Right lobe of liver (tissue), 6 donors: ENCODE measurements around the gene HIPK1. TPM values are rescaled to one million over a fixed set of nuclear protein-coding genes. Genes with fewer than 3 reads are reported as not detected.

ENCODE experiments used
- ATAC-seq, 4 donors: fragments of 200-7000 bp; cut with Tn5 transposase; one replicate each; pipeline ENCODE4 v1.9.1; 2020; ENCODE audit warnings: mild to moderate bottlenecking in 4 of 4, moderate library complexity in 4 of 4
- DNase-seq, 3 donors: peaks; one replicate each; pipeline ENCODE4 v3.0.0-alpha.2; 2020
- H3K27ac ChIP-seq, 3 donors: fragments of 200-600 bp; one replicate each; pipeline ENCODE4 v1.8.0; 2022
- H3K27me3 ChIP-seq, 2 donors: fragments of 200-600 bp; one replicate each; pipeline ENCODE4 v1.8.0; 2022
- H3K36me3 ChIP-seq, 4 donors: fragments of 200-600 bp; sonication (generic) in 1 of 4; one replicate each; pipeline versions ENCODE4 v1.5.1 to v1.8.0; 2017 to 2022; ENCODE audit warnings: control low read depth in 1 of 4
- H3K4me1 ChIP-seq, 4 donors: fragments of 200-600 bp; sonication (generic) in 1 of 4; one replicate each; pipeline versions ENCODE4 v1.5.1 to v1.8.0; 2017 to 2022; ENCODE audit warnings: control low read depth in 1 of 4
- H3K4me3 ChIP-seq, 3 donors: fragments of 200-600 bp; one replicate each; pipeline ENCODE4 v1.8.0; 2022
- H3K9me3 ChIP-seq, 4 donors: fragments of 200-600 bp; sonication (generic) in 1 of 4; one replicate each; pipeline versions ENCODE4 v1.5.1 to v1.8.0; 2017 to 2022; ENCODE audit warnings: control low read depth in 1 of 4
- CTCF ChIP-seq, 4 donors: fragments of 200-600 bp in 3 of 4; fragments of 450-650 bp in 1 of 4; IDR thresholded peaks; one replicate each; pipeline versions ENCODE4 v1.5.1 to v1.8.0; 2016 to 2022; ENCODE audit warnings: antibody characterized with exemption in 4 of 4, mild to moderate bottlenecking in 2 of 4
- POLR2A ChIP-seq: fragments of 450-650 bp; IDR thresholded peaks from one replicate; pipeline ENCODE4 v1.6.1; 2017; ENCODE audit warnings: antibody characterized with exemption, mild to moderate bottlenecking
- WGBS: methylation state at CpG from one replicate; pipeline ENCODE4 v1.1.6; 2018; ENCODE audit warnings: low coverage, low lambda C conversion rate; ENCODE audit not compliant: insufficient coverage; ENCODE audit errors: missing lambda C conversion rate; 5-methylcytosine and 5-hydroxymethylcytosine counted together
- intact Hi-C, 2 donors: fragments of 100-400 bp; cut with DNase I; formaldehyde crosslinking; loops; one replicate each; pipeline versions ENCODE4 v1.11.2 to v1.14.1; 2022
- total RNA-seq, 6 experiments: library from RNA; depleted of rRNA in 2 of 6; stranded (reverse); fragments of >200 nt in 2 of 6; fragmentation: NEBNext Ultra II Directional in 3 of 6; extraction: Animal tissue kit (Norgen Biotek cat#: 25700) in 3 of 6; gene quantifications; one replicate each; pipeline versions ENCODE4 v1.1.0 to v1.2.4, GENCODE V29; 2016 to 2023
- donor health status: DM: no; HTN: yes; CAD: no.
- donor health status: DM: no; HTN: no; CAD: no.
- donor health status: DM: no; HTN: no; CAD: no.
- donor health status: DM: no; HTN: yes; CAD: no.
- donor health status: DM: no; HTN: yes; CAD: no.

The HIPK1 gene
- total RNA-seq, 6 experiments from 2014 or later = 19.0 to 29.6 (median 23.5) TPM

GRCh38 chr1:113972954-113973353, 43.8 kb downstream of the HIPK1 start:
- no peak for TF ChIP-seq POLR2A
- no peak for TF ChIP-seq CTCF (IDR thresholded peaks at IDR 0.05)
- Histone ChIP-seq H3K36me3 (peaks cover 0 to 64% (median 33%) of the 10 kb centered on the region in 4 donors), H3K9me3 (no peaks in the 10 kb centered on the region), H3K4me3 (no peak overlapping the region), H3K4me1 (no peaks in the 10 kb centered on the region), H3K27ac (no peak overlapping the region), H3K27me3 (no peaks in the 10 kb centered on the region)
- no peak for DNase-seq
- ATAC-seq = peak in 1 of 4 donors; percentile 33
- WGBS = no CpG with 5 or more reads among the region's 9 CpGs
- intact Hi-C loops = no loop called here

GRCh38 chr1:113975211-113975895, 46.2 kb downstream of the HIPK1 start:
- intact Hi-C loops = no loop called here
- H3K27ac ChIP-seq = no peak overlapping the region
- no peak overlapping the region for H3K4me3 ChIP-seq
- H3K4me1 ChIP-seq = no peaks in the 10 kb centered on the region
- DNase-seq (no peak), ATAC-seq (no peak)
- no peaks in the 10 kb centered on the region for H3K9me3 ChIP-seq
- no peaks in the 10 kb centered on the region for H3K27me3 ChIP-seq
- H3K36me3 ChIP-seq = peaks cover 0 to 41% (median 19%) of the 10 kb centered on the region in 4 donors
- 61% methylated on average over 4 of the region's 4 CpGs for WGBS
- TF ChIP-seq CTCF (IDR thresholded peaks at IDR 0.05) (no peak), POLR2A (no peak)

- WGBS = 40% methylated on average over 4 of the region's 4 CpGs
- ATAC-seq (peak; percentile 19 to 35 (median 26)), DNase-seq (no peak)
These were observed 47.6 kb downstream of the HIPK1 start for GRCh38 chr1:113976609-113977278.

GRCh38 chr1:113977906-113978305, 48.8 kb downstream of the HIPK1 start:
- WGBS = 51% methylated on average over 3 of the region's 3 CpGs

More at GRCh38 chr1:113976609-113977278, 47.6 kb downstream of the HIPK1 start:
- no peaks in the 10 kb centered on the region for H3K4me1 ChIP-seq
- intact Hi-C loops = no loop called here
- TF ChIP-seq CTCF (IDR thresholded peaks at IDR 0.05) = peak; percentile 27 to 30 (median 29)
- no peak for TF ChIP-seq POLR2A
- H3K4me3 ChIP-seq = no peak overlapping the region
- H3K27me3 ChIP-seq = no peaks in the 10 kb centered on the region
- H3K27ac ChIP-seq = no peak overlapping the region
- no peaks in the 10 kb centered on the region for H3K9me3 ChIP-seq
- H3K36me3 ChIP-seq = peaks cover 0 to 28% (median 12%) of the 10 kb centered on the region in 4 donors

More at GRCh38 chr1:113977906-113978305, 48.8 kb downstream of the HIPK1 start:
- intact Hi-C loops = no loop called here
- H3K4me3 ChIP-seq = no peak overlapping the region
- no peaks in the 10 kb centered on the region for H3K27me3 ChIP-seq
- H3K9me3 ChIP-seq = no peaks in the 10 kb centered on the region
- H3K4me1 ChIP-seq = peaks cover 0 to 3% (median 0%) of the 10 kb centered on the region in 4 donors
- no peak overlapping the region for H3K27ac ChIP-seq
- H3K36me3 ChIP-seq = peaks cover 0 to 17% (median 7%) of the 10 kb centered on the region in 4 donors
- ATAC-seq = no peak
- no peak for DNase-seq
- TF ChIP-seq CTCF (IDR thresholded peaks at IDR 0.05) = no peak
- no peak for TF ChIP-seq POLR2A
